ENCODE measurements around the gene C19orf47.

Gene C19orf47

GRCh38 chr19:40355975-40356680 is 7.9 kb upstream of the C19orf47 start:
- peak; percentile 58 for DNase-seq (ENCODE audit: extremely low spot score)
- TF ChIP-seq CTCF (IDR thresholded peaks at IDR 0.05; ENCODE audit: control extremely low read depth, extremely low read depth, low read depth, missing control alignments): no peak
- ChIA-PET CTCF (interaction anchor here (0.9 to 2.2 kb wide), 4 partner anchors 9 to 65 kb away, joined by 3 to 7 read pairs (median 4); no protein-coding TSS in a partner anchor), POLR2A (interaction anchor here (1.0 kb wide), 1 partner anchor 9 kb away, joined by 5 read pairs; no protein-coding TSS in a partner anchor)

DNA sequence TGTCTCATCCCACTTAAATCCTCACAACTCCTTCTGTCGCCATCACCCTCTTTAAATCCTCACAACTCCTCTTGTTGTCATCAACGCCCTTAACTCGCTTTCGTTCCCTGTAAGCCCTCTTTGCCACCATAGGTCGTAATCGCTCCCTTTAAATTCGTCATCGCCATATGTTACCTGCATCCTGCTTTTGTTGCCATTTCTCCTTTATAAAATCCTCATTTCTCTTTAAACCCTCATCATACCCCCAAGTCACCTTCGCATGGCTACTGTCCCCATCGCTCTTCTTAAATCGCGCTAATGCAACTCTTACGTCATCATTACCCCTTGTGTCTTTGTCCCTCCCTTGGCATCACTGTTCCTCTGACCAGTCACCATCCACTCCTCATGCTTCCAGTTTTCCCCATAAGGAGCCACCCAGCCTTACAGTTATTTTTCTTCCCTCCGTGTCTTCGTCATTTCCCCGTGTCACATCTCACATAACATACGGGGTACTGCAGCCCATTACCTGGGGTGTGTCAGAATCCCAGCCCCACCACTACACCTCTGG is 837 bp upstream of the C19orf47 start:
- ChIA-PET CTCF (interaction anchor here (0.9 kb wide), 1 partner anchor 47 kb away, joined by 3 read pairs; no protein-coding TSS in a partner anchor), POLR2A (interaction anchor here (0.6 to 2.1 kb wide), 4 partner anchors 22 to 77 kb away, joined by 3 to 9 read pairs (median 5); partner anchors contain the start of gene SERTAD1)
- TF ChIP-seq CTCF (IDR thresholded peaks at IDR 0.05; ENCODE audit: control extremely low read depth, extremely low read depth, low read depth, missing control alignments): no peak
- no peak for DNase-seq (ENCODE audit: extremely low spot score)

- CTCF ChIA-PET: no interaction called here
- POLR2A ChIA-PET: no interaction called here
- DNase-seq (ENCODE audit: extremely low spot score): no peak
- no peak for TF ChIP-seq CTCF (IDR thresholded peaks at IDR 0.05; ENCODE audit: control extremely low read depth, extremely low read depth, low read depth, missing control alignments)
These were observed 3.8 kb downstream of the C19orf47 start for GRCh38 chr19:40344422-40344821.

- no peak for DNase-seq (ENCODE audit: extremely low spot score)
- ChIA-PET POLR2A (no interaction called here), CTCF (no interaction called here)
- TF ChIP-seq CTCF (IDR thresholded peaks at IDR 0.05; ENCODE audit: control extremely low read depth, extremely low read depth, low read depth, missing control alignments): no peak
These were observed 5.4 kb downstream of the C19orf47 start for GRCh38 chr19:40342644-40343311.

DNA sequence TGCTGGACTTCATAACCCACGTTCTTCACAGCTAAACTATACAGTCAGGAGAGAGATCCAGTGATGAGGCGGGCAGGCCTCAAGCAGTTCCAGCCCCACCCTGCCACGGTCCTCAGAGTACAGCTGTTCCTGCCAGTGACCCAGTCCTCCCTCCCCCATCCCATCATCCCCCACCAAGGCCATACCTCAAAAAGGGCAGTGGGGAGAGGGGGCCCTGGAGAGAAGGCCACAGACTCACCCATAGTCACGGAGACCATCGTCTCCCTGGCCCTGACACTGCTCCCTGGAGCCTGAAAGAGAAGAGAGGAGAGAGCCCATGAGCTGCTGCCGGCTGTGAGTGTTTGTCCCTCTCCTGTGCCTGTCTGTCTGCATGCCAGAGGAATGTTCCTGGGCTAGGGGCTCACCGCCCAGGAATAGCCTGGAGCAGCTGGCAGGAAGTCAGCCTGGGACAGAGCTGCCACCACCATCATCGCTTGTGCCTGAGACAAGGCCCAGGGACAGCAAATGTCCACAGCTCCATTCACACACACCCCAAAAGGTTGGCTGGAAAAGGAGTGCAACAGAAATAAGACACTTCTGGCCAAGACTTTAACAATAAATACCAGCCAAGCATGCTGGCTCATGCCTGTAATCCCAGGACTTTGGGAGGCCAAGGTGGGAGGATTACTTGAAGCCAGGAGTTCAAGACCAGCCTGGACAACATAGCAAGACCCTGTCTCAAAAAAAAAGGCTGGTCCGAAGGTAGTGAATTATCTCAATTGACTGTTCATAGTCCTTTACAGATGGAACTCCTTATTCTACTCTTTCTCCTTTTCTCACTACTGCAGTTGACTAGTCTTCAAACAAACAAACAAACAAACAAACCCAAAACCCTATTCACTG is 6.4 kb downstream of the C19orf47 start:
- TF ChIP-seq CTCF (IDR thresholded peaks at IDR 0.05; ENCODE audit: control extremely low read depth, extremely low read depth, low read depth, missing control alignments): no peak
- CTCF ChIA-PET: interaction anchor here (1.3 to 1.7 kb wide), 2 partner anchors 26 to 37 kb away, joined by 3 to 8 read pairs; no protein-coding TSS in a partner anchor
- POLR2A ChIA-PET: no interaction called here
- no peak for DNase-seq (ENCODE audit: extremely low spot score)

Data from GM10248 (cell line).